ENCODE data around the gene ATG2B. TPM values are rescaled to one million over a fixed set of nuclear protein-coding genes. Genes with fewer than 3 reads are reported as not detected.

The ATG2B gene
- total and polyA plus RNA-seq, 2 experiments from 2014 or later, result 3.3 to 20.4 TPM

- no peak overlapping the region for H2AFZ ChIP-seq
Measured at GRCh38 chr14:96398432-96398831, 35.3 kb upstream of the ATG2B start.

GRCh38 chr14:96394047-96394815 is 31.1 kb upstream of the ATG2B start:
- TF ChIP-seq EZH2 (IDR thresholded peaks at IDR 0.05; ENCODE audit: borderline replicate concordance) (no peak), EZH2phosphoT487 (IDR thresholded peaks at IDR 0.05; ENCODE audit: low read depth, severe bottlenecking, unreplicated experiment) (no peak)
- TF ChIP-seq, protein P1, sequence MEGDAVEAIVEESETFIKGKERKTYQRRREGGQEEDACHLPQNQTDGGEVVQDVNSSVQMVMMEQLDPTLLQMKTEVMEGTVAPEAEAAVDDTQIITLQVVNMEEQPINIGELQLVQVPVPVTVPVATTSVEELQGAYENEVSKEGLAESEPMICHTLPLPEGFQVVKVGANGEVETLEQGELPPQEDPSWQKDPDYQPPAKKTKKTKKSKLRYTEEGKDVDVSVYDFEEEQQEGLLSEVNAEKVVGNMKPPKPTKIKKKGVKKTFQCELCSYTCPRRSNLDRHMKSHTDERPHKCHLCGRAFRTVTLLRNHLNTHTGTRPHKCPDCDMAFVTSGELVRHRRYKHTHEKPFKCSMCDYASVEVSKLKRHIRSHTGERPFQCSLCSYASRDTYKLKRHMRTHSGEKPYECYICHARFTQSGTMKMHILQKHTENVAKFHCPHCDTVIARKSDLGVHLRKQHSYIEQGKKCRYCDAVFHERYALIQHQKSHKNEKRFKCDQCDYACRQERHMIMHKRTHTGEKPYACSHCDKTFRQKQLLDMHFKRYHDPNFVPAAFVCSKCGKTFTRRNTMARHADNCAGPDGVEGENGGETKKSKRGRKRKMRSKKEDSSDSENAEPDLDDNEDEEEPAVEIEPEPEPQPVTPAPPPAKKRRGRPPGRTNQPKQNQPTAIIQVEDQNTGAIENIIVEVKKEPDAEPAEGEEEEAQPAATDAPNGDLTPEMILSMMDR (IDR thresholded peaks at IDR 0.05; ENCODE audit: poor library complexity), result no peak
- 97% methylated on average over 7 of the region's 7 CpGs for WGBS (ENCODE audit: low lambda C conversion rate, missing lambda C conversion rate)

More at GRCh38 chr14:96398432-96398831, 35.3 kb upstream of the ATG2B start:
- TF ChIP-seq EZH2phosphoT487 (IDR thresholded peaks at IDR 0.05; ENCODE audit: low read depth, severe bottlenecking, unreplicated experiment) (no peak), EZH2 (IDR thresholded peaks at IDR 0.05; ENCODE audit: borderline replicate concordance) (no peak)
- TF ChIP-seq, protein P1 (IDR thresholded peaks at IDR 0.05; ENCODE audit: poor library complexity), result no peak
- DNase-seq (ENCODE audit: low spot score), result no peak
- H3K4me1 ChIP-seq (ENCODE audit: insufficient read depth), result no peaks in the 10 kb centered on the region
- no peaks in the 10 kb centered on the region for H3K9me3 ChIP-seq (ENCODE audit: low read depth)
- 94% methylated on average over 8 of the region's 8 CpGs for WGBS (ENCODE audit: low lambda C conversion rate, missing lambda C conversion rate)
- no peaks in the 10 kb centered on the region for H3K79me2 ChIP-seq
- H3K4me2 ChIP-seq, result no peak overlapping the region
- H4K20me1 ChIP-seq (ENCODE audit: insufficient read depth, poor library complexity, severe bottlenecking), result no peaks in the 10 kb centered on the region
- H3K36me3 ChIP-seq (replicated peaks; ENCODE audit: insufficient read depth, low read depth), result no peaks in the 10 kb centered on the region
- H3K9me2 ChIP-seq (replicated peaks; ENCODE audit: insufficient read depth), result no peaks in the 10 kb centered on the region
- H3K4me3 ChIP-seq, result no peak overlapping the region
- no peaks in the 10 kb centered on the region for H3K27me3 ChIP-seq
- H3K27ac ChIP-seq, result no peak overlapping the region

DNA sequence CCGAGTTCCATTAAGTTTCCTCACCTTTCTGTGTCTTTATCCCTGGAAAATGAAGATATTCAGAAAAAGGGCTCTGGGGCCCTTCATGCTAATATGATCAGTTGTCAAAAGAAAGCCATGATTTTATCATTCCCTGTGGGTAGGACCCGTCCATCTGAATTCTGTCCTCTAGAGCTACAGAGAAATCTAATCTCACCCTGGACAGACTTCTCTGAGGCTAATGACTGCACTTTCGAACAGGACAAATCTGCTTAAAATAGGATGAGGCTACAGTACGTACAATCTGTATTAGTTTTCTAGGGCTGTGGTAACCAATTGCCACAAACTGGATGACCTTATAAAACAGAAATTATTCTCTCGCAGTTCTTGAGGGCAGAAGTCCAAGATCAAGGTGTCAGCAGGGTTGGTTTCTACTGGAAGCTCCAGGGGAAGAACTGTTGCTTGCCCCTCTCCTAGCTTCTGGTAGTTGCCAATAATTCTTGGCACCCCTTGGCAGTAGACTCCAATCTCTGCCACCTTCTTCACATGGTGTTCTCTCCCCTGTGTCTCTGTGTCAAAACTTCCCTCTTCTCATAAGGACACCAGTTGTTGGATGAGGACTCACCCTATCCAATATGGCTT is 30.0 kb upstream of the ATG2B start:
- peak overlapping the region; percentile 98 for H2AFZ ChIP-seq
- H4K20me1 ChIP-seq (ENCODE audit: insufficient read depth, poor library complexity, severe bottlenecking), result no peaks in the 10 kb centered on the region
- H3K27ac ChIP-seq, result no peak overlapping the region
- DNase-seq (ENCODE audit: low spot score), result no peak
- H3K4me1 ChIP-seq (ENCODE audit: insufficient read depth), result peaks cover 5% of the 10 kb centered on the region
- H3K9me3 ChIP-seq (ENCODE audit: low read depth), result no peaks in the 10 kb centered on the region
- TF ChIP-seq EZH2 (IDR thresholded peaks at IDR 0.05; ENCODE audit: borderline replicate concordance) (no peak), EZH2phosphoT487 (IDR thresholded peaks at IDR 0.05; ENCODE audit: low read depth, severe bottlenecking, unreplicated experiment) (no peak)
- TF ChIP-seq, protein P1 (IDR thresholded peaks at IDR 0.05; ENCODE audit: poor library complexity), result no peak
- 92% methylated on average over 5 of the region's 5 CpGs for WGBS (ENCODE audit: low lambda C conversion rate, missing lambda C conversion rate)
- no peak overlapping the region for H3K4me3 ChIP-seq
- H3K36me3 ChIP-seq (replicated peaks; ENCODE audit: insufficient read depth, low read depth), result no peaks in the 10 kb centered on the region
- no peaks in the 10 kb centered on the region for H3K9me2 ChIP-seq (replicated peaks; ENCODE audit: insufficient read depth)
- H3K4me2 ChIP-seq, result peak overlapping the region; percentile 93
- no peaks in the 10 kb centered on the region for H3K79me2 ChIP-seq
- H3K27me3 ChIP-seq, result no peaks in the 10 kb centered on the region

More at GRCh38 chr14:96394047-96394815, 31.1 kb upstream of the ATG2B start:
- H3K27ac ChIP-seq, result no peak overlapping the region
- no peaks in the 10 kb centered on the region for H3K79me2 ChIP-seq
- no peak overlapping the region for H3K4me2 ChIP-seq
- no peaks in the 10 kb centered on the region for H3K9me2 ChIP-seq (replicated peaks; ENCODE audit: insufficient read depth)
- peaks cover 5% of the 10 kb centered on the region for H3K4me1 ChIP-seq (ENCODE audit: insufficient read depth)
- H2AFZ ChIP-seq, result no peak overlapping the region
- no peaks in the 10 kb centered on the region for H4K20me1 ChIP-seq (ENCODE audit: insufficient read depth, poor library complexity, severe bottlenecking)
- H3K27me3 ChIP-seq, result no peaks in the 10 kb centered on the region
- H3K4me3 ChIP-seq, result no peak overlapping the region
- H3K9me3 ChIP-seq (ENCODE audit: low read depth), result no peaks in the 10 kb centered on the region
- no peaks in the 10 kb centered on the region for H3K36me3 ChIP-seq (replicated peaks; ENCODE audit: insufficient read depth, low read depth)
- no peak for DNase-seq (ENCODE audit: low spot score)

Data from hepatocyte (in vitro differentiated cells).